Activated gamma-delta T cell (primary cell): ENCODE results near the gene CPEB2.

Experiments
- DNase-seq: peaks from one replicate; lab custom pipeline; 2025; lab: John Stamatoyannopoulos, UW
- total RNA-seq, 2 donors: gene quantifications; one replicate each; lab custom pipeline; 2026; lab: John Stamatoyannopoulos, UW

The CPEB2 gene
- total RNA-seq: 21.9 to 34.2 reads per million in 2 donors

DNA sequence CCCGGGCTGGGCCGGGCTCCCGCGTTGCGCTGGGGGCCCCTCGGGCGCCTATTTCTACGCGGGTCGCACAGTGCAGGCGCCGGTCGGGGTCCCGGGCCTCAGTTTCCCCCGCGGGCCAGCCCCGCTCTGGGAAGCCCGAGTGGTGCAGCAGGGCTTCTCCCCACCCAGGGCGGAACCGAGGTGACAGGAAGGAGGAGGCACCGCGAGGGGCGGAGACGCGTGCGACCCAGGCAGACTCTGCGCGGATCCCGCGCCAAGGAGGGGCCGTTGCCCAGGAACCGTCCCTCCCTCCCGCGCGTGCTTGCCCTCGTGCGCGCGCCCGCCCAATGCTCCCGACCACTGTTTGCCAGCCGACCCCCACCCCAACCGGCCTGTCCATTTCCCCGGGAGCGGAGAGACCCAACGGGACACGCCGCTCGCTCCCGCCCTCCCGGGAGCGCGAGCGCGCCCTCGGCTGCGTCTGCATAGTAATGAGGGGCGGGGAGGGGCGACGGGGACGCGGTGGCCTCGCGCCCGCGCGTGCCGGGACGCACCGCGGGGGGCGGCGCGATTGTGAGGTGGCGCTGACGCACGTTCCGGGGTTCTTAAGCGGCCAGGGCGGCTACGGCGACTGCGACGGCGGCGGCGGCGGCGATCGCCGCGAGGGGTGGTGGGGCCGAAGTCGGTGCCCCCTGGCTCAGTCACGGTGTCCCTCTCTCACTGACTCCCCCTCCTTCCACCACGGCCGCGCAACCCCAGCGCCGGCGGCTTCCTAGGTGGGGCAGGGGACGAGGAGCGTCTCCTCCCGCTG, at the start of gene CPEB2:
TSS of gene CPEB2 (plus strand) at position 613 of the 790 bp plus-strand sequence. CDS start 193 bp downstream, outside the sequence.
- peak; percentile 88 for DNase-seq

DNA sequence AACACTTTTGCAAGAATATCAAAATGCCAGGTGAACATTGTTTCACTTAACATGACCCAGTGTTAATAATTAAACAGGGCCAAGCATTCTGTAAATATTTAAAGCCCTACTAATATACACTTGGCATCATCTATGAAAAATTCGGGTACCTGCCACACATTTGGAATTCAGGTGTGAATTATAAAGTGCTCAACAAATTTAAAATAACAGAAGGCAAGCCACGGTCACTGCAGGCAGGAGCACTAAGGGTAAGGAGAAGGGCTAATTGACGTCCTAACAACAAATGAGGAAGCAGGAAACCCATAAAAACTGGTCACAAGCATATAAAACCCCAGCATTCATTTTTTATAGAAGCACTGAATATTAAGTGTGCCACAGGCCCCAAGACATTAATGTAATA, 43.8 kb upstream of the CPEB2 start:
- no peak for DNase-seq

DNA sequence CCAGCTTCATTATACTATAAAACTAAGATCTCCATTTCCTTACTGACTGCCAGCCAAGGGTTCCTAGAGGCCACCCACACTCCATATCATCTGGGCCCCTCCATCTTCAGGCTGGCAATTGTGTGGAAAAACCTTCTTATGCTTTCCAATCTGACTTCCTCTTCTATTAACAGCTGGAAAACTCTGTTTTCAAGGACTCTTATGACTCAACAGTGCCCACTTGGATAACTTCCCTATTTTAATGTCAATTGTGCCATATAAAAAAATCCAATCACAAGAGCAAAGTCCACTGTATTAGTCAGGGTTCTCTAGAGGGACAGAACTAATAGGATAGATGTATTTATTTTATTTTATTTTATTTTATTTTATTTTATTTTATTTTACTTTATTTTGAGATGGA, 41.0 kb upstream of the CPEB2 start:
- DNase-seq: no peak

DNA sequence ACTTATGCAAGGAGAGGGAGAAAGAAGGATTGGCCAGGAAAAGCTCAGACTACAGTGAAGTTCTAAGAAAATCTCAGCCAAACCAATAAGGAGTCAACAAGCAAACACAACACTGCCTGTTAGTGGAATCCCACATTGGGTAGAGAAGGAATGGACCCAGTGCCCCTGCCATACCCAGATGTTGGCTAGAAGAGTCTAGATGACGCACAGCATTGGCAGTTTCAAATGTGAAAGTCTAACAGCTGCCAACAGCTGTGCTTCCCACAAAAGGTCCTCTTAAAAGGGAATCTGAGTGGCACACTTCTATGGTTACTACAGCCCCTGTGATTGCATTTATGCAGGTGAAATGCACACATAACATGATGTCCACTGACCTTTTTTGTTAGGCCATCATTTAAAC, 37.2 kb upstream of the CPEB2 start:
- DNase-seq: no peak

DNA sequence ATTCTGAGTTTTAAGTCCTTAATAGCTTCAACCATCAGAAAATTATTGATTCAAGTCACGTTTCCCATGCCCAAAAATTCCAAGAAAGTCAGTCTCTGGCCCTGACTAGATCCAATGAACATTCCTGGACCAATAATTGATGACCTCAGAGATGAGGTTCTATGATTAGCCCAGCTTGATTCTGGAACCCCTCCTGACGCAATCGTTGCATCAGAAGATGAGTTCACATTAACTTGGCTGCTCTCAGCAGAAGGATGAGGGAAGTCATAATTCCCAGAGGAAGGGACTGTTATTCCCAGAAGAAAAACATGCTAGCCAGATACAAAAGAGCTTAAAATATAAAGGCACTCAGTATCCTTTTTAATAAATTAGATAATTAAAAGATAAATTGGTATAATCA, 34.3 kb upstream of the CPEB2 start:
- DNase-seq: no peak

DNA sequence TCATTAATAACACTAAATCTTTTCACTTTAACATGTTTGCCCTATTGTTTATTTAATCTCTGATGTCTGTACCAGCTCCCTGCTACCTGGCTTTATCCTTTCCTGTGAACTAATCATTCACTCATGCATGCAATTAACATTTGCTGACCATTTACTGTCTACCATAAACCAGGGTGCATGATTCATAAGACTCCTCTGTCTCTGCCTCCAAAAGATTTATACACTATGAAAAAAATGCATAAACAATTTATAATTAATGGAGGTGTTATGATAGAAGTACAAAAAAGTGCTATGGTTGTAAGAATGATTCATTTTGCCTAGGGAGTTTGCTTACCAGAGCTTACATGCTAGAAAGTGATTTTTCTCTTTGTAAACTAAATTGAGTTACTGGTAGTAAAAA, 24.5 kb upstream of the CPEB2 start:
- DNase-seq: no peak

DNA sequence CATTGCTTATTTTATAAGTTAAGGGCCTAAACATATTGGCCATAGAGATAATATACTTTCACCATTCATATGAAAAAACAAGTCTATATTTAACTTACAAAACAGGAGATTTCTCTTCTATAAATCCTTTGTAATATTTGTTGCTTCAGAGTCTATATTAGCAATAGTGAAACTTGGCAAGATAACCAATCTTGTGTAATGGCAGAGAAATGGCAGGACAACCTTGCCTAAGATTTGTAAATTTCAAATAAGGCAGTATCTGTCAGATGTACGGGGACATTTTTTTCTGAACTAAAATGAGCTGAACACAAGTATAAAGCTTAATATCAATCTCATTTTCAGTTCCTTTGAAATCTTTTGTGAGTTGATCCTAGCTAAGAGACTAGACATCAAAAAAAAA, 17.8 kb upstream of the CPEB2 start:
- no peak for DNase-seq

DNA sequence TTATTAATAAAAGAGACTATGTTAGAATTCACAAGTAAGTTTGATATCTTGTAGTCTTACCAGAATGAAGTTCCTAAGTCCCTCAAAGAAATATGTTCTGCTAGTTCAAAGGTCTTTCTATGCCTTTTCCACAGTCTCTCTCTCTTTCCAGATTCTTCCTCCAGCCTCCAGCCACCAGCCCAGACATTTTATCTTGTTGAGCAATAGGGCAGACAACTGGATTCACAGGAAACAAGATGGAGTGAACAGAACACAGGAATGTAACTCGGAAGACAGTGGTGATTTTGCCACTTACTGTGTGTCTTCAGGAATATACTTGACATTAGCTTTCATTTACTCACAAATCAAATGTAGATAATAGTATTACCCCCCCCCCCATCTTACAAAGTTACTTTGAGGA, 17.1 kb upstream of the CPEB2 start:
- DNase-seq: no peak

DNA sequence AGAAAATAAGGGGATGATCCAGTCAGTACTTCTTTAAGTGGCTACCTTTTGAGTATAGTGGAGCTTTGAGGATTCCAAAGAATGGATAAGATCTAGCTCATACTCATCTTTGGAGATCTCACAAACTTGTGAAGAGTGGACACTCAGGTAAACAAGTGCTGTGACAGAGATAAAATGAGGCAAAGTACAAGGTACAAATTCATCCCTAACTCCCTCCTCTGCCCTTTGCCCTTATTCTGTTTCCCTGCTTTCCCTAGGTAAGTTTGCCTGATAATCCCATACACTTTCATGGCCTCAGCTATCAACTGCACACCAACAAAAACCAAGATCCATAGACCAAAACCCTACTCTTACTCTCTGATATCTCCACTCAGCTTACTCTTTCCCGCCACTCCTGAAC, 16.4 kb upstream of the CPEB2 start:
- no peak for DNase-seq

DNA sequence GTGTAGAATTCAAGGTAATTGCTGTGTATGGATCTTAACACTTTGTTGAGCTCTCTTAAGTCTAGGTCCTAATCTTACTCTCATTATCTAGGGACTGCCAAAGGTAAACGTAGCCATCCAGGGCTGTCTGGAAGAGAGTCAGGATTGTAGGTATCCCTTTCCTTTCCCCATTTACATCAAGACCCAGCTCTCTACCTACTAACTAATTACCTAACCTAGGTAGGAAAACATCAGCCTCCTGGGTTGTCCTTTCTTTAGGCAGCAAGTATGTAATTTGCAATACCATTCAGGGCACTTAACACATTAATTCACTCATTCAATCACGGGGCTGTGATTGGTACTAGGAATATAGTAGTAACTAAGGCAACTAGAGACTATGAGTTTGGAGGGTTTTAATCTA, 15.2 kb upstream of the CPEB2 start:
- DNase-seq: no peak

DNA sequence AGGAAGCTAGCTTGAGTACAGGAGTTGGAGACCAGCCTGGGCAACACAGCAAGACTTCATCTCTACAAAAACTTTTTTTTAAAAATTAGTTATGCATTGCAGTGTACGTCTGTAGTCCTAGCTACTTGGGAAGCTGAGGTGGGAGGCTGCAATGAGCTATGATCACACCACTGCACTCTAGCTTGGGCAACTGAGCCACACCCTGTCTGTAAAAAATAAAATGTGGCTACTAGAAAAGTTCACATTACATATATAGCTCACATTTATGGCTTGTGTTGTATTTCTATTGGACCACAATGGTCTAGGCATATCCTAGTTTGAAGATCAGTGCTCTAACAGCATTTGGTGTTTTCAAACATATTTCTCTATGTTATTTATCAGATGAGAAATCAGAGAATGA, 11.8 kb upstream of the CPEB2 start:
- DNase-seq: no peak

DNA sequence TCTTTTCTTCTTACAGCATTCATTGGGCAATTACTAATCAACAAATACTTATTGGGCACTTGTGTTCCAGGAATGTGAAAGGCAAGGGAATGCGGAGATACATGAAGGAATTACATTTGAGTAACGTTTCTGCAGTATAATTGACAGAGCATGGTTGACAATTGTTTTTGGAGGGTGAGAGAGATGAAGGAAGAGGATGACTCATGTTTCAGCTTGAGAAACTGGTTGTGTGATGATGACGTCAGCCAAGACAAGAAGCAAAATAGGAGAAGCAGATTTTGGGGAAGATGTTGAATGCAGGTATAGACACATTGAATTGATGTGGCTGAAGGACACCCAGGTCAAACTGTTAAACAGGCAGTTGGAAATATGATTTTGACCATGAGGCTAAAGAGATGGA, 8.0 kb upstream of the CPEB2 start:
- DNase-seq: no peak

DNA sequence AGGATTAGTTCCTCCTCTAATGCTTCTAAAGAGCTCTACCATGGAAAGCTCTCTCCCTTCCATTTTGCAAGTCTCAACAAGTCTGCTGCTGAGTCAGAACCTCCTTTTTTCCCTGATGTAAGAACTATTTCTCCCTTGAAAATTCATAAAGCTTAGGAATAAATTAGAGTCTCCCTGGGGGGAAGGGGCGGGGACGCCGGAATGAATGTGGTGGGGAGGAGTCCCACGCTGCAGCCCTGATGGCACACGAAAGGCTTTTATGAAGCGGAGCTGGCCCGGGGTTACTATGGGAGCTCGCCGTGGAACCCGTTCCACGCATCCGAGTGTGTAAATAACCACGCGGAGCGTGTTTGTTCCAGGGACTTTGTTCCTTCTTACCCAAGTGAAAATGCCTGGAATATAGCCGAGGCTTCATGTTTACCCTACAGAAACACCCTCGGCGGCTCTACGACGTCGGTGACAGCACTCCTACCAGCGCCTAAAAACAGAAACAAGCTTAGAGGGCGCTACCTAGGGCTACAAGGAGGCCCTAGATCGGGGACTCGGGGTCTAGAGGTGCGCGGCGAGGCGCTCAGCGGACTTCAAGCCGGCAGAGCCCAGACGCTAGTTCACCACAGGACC, 923 bp upstream of the CPEB2 start:
- DNase-seq: peak; percentile 54

DNA sequence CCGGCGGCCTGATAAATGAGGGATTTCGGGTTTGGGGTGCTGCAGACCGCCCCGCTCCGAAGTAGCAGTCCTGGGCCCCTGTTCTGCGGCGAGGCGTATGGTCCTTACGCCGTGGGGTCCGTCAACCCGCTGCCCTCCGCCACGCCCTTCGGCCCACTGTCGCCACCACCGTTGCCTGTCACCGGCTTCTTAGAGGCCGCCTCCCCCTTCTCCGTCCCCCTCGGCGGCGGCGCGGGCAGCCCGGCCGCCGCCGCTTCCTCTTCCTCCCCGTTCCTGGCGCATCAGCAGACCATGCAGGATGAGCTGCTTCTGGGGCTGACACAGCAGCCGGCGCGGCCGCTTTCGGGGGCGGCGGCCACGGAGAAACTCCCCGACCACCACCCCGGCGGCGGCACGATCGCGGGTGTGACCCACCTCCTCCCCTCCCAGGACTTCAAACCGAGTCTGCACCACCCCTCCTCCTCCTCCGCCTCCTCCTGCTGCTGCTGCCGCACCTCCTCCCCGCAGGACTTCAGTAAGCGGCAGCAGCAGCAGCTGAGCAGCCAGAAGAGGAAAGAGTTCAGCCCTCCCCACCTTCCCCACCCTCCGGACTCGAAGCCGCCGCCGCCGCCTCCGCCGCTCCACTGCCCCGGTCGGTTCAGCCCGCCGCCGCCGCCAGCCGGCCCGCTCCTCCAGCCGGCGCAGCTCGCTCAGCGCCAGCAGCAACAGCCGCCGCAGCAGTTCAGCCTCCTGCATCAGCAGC, 549 bp downstream of the CPEB2 start:
- DNase-seq: peak; percentile 80

DNA sequence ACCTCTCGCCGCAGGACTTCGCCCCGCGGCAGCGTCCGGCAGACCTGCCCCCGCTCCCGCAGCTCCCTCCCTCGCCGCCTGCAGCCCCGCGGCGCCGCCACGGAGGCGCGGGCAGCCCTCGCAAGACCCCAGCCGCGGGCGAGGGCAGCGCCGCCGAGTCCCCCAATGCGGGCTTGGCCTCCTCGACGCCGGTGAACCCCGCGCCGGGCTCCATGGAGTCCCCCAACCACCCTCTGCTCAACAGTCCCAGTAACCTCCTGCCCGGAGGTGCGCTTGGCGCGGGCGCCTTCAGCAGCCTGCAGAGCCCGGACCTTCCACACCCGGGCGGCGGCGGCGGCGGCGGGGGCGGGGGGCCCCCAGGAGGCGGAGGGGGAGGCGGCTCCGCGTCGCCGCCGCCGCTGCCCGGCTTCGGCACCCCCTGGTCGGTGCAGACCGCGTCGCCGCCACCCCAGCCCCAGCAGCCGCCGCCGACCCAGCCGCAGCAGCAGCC, 1.2 kb downstream of the CPEB2 start:
- DNase-seq: peak; percentile 57

DNA sequence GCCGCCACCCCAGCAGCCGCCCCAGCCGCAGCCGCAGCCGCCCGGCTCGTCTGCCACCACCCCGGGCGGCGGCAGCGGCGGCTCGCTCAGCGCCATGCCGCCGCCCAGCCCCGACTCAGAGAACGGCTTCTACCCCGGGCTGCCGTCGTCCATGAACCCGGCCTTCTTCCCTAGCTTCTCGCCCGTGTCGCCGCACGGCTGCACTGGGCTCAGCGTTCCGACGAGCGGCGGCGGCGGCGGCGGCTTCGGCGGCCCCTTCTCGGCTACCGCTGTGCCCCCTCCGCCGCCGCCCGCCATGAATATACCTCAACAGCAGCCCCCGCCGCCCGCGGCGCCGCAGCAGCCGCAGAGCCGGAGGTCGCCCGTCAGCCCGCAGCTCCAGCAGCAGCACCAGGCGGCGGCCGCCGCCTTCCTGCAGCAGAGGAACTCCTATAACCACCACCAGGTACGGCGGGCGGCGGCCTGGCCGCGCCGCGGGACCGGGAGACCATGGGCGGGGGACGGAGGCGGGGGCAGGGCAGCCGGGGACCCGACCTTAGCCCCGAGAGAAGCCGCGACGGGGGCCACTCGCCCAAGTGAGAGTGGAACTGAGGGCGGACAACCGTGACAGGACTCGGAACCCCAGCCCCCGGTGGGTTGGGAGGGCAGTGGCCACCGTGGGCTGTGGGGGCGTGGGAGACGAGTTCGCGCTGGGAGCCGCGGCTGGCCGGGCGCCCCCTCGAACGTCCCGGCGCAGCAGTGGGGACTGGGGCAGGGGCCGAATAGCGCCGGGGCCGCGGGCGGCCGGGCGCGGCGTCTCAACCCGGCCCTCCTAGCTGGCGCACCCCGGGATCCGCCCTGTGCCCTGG, 1.8 kb downstream of the CPEB2 start:
- DNase-seq: peak; percentile 56

DNA sequence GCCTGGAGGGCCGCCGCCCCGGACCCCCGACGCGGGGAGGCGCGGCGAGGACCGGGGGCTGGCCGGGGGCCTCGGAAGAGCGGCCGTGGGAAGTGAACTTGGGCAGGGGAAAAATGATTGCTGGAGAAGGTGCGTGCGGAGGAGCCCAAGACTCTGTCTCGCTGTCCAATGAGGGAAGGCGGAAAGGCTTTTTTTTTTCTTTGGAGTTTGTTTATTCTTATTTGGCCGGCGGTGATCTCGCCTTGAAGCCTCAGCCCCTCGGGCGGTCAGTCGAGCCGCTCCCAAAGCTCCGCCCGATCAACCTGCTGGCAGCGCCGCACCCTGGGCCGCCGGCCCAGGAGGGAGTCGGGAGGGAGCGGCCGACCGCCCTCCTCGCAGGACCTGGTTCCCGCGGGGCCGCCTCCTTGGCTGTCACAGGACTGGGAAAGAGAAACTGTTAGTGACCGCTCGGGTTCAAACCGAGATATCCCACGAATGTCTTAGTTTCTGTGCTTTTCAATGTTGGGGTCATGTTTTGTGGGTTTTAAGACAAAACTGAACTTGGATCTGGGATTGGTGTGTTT, 2.5 kb downstream of the CPEB2 start:
- DNase-seq: peak; percentile 11

DNA sequence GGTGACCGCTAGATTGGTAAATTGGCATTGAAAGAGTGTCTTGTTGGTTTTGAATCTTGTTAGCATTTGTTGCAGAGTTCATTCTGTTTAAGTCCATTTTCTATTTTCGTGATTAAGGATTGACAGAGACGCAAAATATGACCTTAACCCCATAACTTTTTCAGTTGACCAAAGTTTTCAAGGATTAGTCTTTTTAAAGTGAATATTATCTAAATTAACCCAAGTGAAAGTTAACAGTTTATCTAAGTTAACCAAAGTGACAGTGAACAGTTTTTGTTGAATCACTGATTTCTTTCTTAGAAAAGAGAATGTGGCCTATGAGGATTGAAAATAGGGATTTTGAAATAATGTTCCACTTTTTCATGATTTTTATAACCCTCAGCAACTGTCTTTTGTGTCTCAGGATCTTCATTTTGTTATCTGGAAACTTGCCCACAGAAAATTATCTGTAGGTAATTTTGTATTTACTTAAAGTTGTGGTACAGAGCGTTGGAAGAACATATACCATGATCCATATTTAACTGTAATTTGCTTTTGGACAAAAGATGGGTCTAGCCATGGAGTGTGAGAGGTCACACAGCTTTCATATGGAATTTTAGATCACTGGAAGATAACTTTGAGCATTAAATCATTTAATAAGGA, 3.3 kb downstream of the CPEB2 start:
- no peak for DNase-seq

DNA sequence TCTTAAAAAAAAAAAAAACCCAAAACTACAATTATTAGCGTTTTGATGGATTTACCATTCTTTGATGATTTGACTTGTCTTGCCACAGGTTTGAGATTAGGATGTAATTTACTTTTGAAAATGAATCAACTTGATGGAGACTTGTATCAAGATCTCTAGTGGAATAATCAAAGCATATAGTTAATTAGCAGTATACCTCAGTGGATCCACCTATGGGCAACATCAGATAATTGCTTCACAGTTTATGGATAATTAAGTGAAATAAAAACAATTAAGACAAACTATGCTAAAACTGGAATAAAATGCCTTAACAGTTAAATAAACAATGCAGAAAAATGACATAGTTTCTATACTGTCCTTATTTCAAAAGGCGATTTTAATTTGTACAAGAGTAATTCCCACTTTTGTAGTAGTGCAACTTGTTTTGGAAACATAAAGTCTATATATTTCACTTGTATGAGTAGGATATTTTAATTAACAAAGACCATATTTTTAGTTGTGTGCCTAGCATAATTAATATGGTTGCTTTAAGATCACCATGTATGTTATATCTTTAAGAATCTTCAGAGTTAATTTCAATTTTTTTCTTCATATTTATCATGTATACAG, 4.2 kb downstream of the CPEB2 start:
- no peak for DNase-seq

DNA sequence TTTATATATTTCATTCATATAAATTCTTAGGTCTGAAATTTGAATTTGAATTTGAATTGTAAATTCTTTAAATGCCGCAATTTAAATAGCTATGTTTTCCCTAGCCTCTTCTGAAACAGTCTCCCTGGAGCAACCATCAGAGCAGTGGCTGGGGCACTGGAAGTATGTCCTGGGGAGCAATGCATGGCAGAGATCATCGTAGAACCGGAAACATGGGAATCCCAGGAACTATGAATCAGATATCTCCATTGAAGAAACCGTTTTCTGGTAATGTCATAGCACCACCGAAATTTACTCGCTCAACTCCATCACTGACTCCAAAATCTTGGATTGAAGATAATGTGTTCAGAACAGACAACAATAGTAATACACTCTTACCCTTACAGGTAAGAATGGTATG, 4.9 kb downstream of the CPEB2 start:
- DNase-seq: no peak
